ENCODE results near the gene SCGB2A2.

DNA sequence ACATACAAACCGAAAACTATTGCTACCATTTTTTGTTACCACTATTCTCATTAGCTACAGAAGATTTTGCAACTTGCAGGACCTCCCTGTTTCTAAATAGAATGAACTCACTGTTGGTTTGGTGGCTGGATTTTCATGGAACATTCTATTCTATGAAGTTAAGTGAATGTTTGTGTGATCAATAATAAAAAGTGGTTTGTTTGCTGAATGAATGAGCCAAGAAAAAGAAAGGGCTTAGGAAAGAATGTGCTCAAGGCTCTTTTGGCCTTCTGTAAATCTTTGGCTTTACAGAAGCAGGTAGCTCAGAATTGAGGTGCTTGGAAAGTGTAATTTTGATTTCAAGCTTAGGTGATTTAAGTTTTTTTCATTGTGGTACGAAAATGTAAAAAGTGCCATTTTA, 33.8 kb upstream of the SCGB2A2 start:
- TF ChIP-seq CTCF (IDR thresholded peaks at IDR 0.05) (no peak), POLR2A (IDR thresholded peaks at IDR 0.05) (no peak)

Measured in thyroid gland (tissue), 4 donors.